Colonic mucosa (tissue), 4 donors: ENCODE data around the gene IFIT1B. TPM values are rescaled to one million over a fixed set of nuclear protein-coding genes. Genes with fewer than 3 reads are reported as not detected.

Experiments
- DNase-seq: peaks from one replicate; pipeline ENCODE4 v3.0.0-alpha.2; 2020
- H3K27ac ChIP-seq: fragments of 200-600 bp; one replicate; pipeline ENCODE4 v1.8.0; 2021
- H3K27me3 ChIP-seq: fragments of 200-600 bp; one replicate; pipeline ENCODE4 v1.8.0; 2021
- H3K36me3 ChIP-seq: fragments of 200-600 bp; one replicate; pipeline ENCODE4 v1.8.0; 2021
- H3K4me1 ChIP-seq: fragments of 200-600 bp; one replicate; pipeline ENCODE4 v1.8.0; 2021; ENCODE audit warnings: mild to moderate bottlenecking
- H3K4me3 ChIP-seq: fragments of 200-600 bp; one replicate; pipeline ENCODE4 v1.8.0; 2021
- H3K9ac ChIP-seq, 2 donors: one replicate each; pipeline ENCODE4 v1.7.0; 2013; ENCODE audit warnings: control low read depth in 2 of 2, low read depth in 2 of 2, low read length in 2 of 2
- H3K9me3 ChIP-seq: fragments of 200-600 bp; one replicate; pipeline ENCODE4 v1.8.0; 2021
- CTCF ChIP-seq: fragments of 200-600 bp; IDR thresholded peaks from one replicate; pipeline ENCODE4 v1.8.0; 2022; ENCODE audit warnings: antibody characterized with exemption, mild to moderate bottlenecking
- intact Hi-C: fragments of 100-400 bp; cut with DNase I; formaldehyde crosslinking; loops from one replicate; pipeline ENCODE4 v1.14.1; 2022
- total RNA-seq, 2 donors: library from RNA; stranded (reverse); fragmentation: NEBNext Ultra II Directional in 1 of 2; extraction: Animal tissue kit (Norgen Biotek cat#: 25700) in 1 of 2; gene quantifications; one replicate each; pipeline ENCODE4 v1.2.1, GENCODE V29; 2021
- donor health status: healthy.
- donor health status: DM: no; HTN: no; CAD: no.
- donor health status: DM: no; HTN: no; CAD: no.

IFIT1B gene
- total RNA-seq, 2 donors from 2014 or later: not detected

GRCh38 chr10:89413398-89413912 lies 35.6 kb downstream of the IFIT1B start:
- H3K4me3 ChIP-seq: no peak overlapping the region
- no peak for TF ChIP-seq CTCF
- H3K27me3 ChIP-seq: no peaks in the 10 kb centered on the region
- no peaks in the 10 kb centered on the region for H3K9me3 ChIP-seq
- peak overlapping the region in 1 of 2 donors; percentile 65 for H3K9ac ChIP-seq
- DNase-seq: no peak
- intact Hi-C loops: no loop called here
- peaks cover 4% of the 10 kb centered on the region for H3K36me3 ChIP-seq
- H3K27ac ChIP-seq: peak overlapping the region; percentile 95
- no peaks in the 10 kb centered on the region for H3K4me1 ChIP-seq

- DNase-seq: peak; percentile 73
- no peak for TF ChIP-seq CTCF
- Histone ChIP-seq H3K4me1 (no peaks in the 10 kb centered on the region), H3K4me3 (peak within 1 kb of the TSS; percentile 93), H3K27ac (peak within 1 kb of the TSS; percentile 95), H3K36me3 (peaks cover 4% of the 10 kb centered on the region), H3K9ac (peak within 1 kb of the TSS; percentile 65 to 74), H3K27me3 (no peaks in the 10 kb centered on the region), H3K9me3 (no peaks in the 10 kb centered on the region)
- intact Hi-C loops: no loop called here
Measured at GRCh38 chr10:89414146-89414878, 36.5 kb downstream of the IFIT1B start, which contains the start of gene IFIT5. Gene IFIT5, plus strand, starts transcription at chr10:89414568. Its CDS starts 231 bp downstream, at chr10:89414799.

GRCh38 chr10:89414879-89415821 lies 37.3 kb downstream of the IFIT1B start:
- Histone ChIP-seq H3K36me3 (peaks cover 4% of the 10 kb centered on the region), H3K27ac (peak overlapping the region; percentile 95), H3K9me3 (no peaks in the 10 kb centered on the region), H3K27me3 (no peaks in the 10 kb centered on the region), H3K9ac (peak overlapping the region; percentile 65 to 74), H3K4me3 (peak overlapping the region; percentile 93), H3K4me1 (no peaks in the 10 kb centered on the region)
- DNase-seq: peak; percentile 44
- intact Hi-C loops: no loop called here
- TF ChIP-seq CTCF: no peak

- no peak for TF ChIP-seq CTCF
- no peak overlapping the region for H3K4me3 ChIP-seq
- H3K27me3 ChIP-seq: no peaks in the 10 kb centered on the region
- no peaks in the 10 kb centered on the region for H3K4me1 ChIP-seq
- H3K27ac ChIP-seq: no peak overlapping the region
- H3K9ac ChIP-seq: no peak overlapping the region
- no peak for DNase-seq
- no peaks in the 10 kb centered on the region for H3K9me3 ChIP-seq
- H3K36me3 ChIP-seq: peaks cover 4% of the 10 kb centered on the region
- intact Hi-C loops: no loop called here
Measured at GRCh38 chr10:89416465-89416864, 38.6 kb downstream of the IFIT1B start.

- Histone ChIP-seq H3K4me3 (no peak overlapping the region), H3K27ac (no peak overlapping the region), H3K4me1 (no peaks in the 10 kb centered on the region), H3K9me3 (no peaks in the 10 kb centered on the region), H3K36me3 (peaks cover 4% of the 10 kb centered on the region), H3K27me3 (no peaks in the 10 kb centered on the region), H3K9ac (no peak overlapping the region)
- DNase-seq: no peak
- no peak for TF ChIP-seq CTCF
- intact Hi-C loops: no loop called here
Measured at GRCh38 chr10:89419548-89419947, 41.7 kb downstream of the IFIT1B start.
